Ascending aorta (tissue), 2 donors: ENCODE measurements around the gene BCAP31. TPM values are rescaled to one million over a fixed set of nuclear protein-coding genes. Genes with fewer than 3 reads are reported as not detected.

ENCODE experiments used
- DNase-seq, 2 donors: peaks; one replicate each; pipeline ENCODE4 v3.0.0-alpha.2; 2019; ENCODE audit warnings: low spot score in 2 of 2
- H3K27ac ChIP-seq, 2 donors: fragments of 200-600 bp; sonication (generic); one replicate each; pipeline ENCODE4 v1.5.1; 2016 to 2017; ENCODE audit warnings: mild to moderate bottlenecking in 1 of 2
- H3K27me3 ChIP-seq: fragments of 200-600 bp; sonication (generic); one replicate; pipeline ENCODE4 v1.5.1; 2017
- H3K36me3 ChIP-seq, 2 donors: fragments of 200-600 bp; sonication (generic); one replicate each; pipeline ENCODE4 v1.5.1; 2016
- H3K4me1 ChIP-seq, 2 donors: fragments of 200-600 bp; sonication (generic); one replicate each; pipeline ENCODE4 v1.5.1; 2016 to 2017; ENCODE audit warnings: mild to moderate bottlenecking in 1 of 2
- H3K4me3 ChIP-seq, 2 donors: fragments of 200-600 bp; sonication (generic); one replicate each; pipeline ENCODE4 v1.5.1; 2016 to 2017; ENCODE audit warnings: mild to moderate bottlenecking in 1 of 2
- H3K9me3 ChIP-seq, 2 donors: fragments of 200-600 bp; sonication (generic); one replicate each; pipeline ENCODE4 v1.5.1; 2016
- intact Hi-C: fragments of 100-400 bp; cut with DNase I; formaldehyde crosslinking; loops from one replicate; pipeline ENCODE4 v1.15.1; 2023
- total RNA-seq: library from RNA; depleted of rRNA; stranded (reverse); fragments of >200 nt; gene quantifications from one replicate; pipeline ENCODE4 v1.1.0, GENCODE V29; 2016
- TF ChIP-seq, protein P1 (sequence below), 3 experiments: fragments of 200-600 bp in 2 of 3; fragments of 450-650 bp in 1 of 3; sonication (generic) in 2 of 3; IDR thresholded peaks; one replicate each; pipeline ENCODE4 v1.5.1; 2016 to 2019; ENCODE audit warnings: antibody characterized with exemption in 3 of 3, mild to moderate bottlenecking in 1 of 3, moderate library complexity in 1 of 3

BCAP31 gene
- total RNA-seq, 1 donor from 2014 or later, result 63.0 TPM

DNA sequence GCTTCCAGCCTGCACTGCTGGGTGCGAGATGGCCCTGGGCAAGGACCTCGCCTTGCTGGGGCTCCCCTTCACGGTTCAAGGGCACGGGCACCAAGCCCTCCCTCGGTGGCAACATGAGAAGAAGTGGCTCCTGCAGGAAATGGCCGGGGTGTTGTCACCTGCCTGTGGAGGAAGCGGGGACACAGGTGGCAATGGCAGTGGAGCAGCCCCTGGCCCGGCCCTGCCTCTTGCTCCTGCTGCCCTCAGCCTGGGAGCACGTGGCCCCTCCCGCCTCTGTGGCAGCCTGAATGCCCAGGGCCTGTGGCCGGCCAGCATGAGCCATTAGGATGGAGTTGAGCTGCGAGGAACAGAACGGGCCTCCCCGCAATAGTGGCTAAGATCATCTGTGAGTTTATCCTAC, 17.3 kb upstream of the BCAP31 start:
- H3K4me3 ChIP-seq, result no peak overlapping the region
- H3K27ac ChIP-seq, result no peak overlapping the region
- DNase-seq, result no peak

DNA sequence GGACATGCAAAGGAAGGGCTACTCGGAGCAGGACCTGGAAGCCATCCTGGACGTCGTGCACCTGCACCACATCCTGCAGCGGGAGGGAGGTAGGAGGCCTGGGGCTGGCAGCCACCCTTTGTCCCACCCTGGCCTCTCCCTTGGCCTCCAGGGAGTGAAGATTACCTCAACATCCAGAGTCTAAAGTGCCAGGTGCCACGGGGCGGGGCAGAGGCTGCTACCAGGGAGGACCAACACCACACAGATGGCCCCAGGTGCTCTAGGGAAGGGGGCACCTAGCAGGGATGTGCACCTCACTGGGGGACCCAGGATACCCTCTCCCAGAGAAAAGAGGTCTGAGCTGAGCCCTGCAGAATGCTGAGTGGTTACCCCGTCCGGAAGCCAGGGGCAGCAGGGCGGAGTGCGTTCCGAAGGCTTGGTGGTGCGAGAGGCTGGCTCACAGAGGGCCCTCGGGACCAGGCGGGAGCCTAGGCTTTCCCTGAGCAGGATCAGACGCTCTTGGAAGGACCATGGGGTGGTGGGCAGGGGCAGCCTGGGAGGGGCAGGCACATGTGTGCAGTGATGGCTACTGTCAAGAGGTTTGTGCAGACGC, 16.5 kb upstream of the BCAP31 start:
- DNase-seq, result no peak
- Histone ChIP-seq H3K4me1 (no peaks in the 10 kb centered on the region), H3K36me3 (peaks cover 6 to 18% of the 10 kb centered on the region in 2 donors), H3K27me3 (no peaks in the 10 kb centered on the region), H3K4me3 (no peak overlapping the region), H3K9me3 (no peaks in the 10 kb centered on the region), H3K27ac (no peak overlapping the region)
- TF ChIP-seq, protein P1, sequence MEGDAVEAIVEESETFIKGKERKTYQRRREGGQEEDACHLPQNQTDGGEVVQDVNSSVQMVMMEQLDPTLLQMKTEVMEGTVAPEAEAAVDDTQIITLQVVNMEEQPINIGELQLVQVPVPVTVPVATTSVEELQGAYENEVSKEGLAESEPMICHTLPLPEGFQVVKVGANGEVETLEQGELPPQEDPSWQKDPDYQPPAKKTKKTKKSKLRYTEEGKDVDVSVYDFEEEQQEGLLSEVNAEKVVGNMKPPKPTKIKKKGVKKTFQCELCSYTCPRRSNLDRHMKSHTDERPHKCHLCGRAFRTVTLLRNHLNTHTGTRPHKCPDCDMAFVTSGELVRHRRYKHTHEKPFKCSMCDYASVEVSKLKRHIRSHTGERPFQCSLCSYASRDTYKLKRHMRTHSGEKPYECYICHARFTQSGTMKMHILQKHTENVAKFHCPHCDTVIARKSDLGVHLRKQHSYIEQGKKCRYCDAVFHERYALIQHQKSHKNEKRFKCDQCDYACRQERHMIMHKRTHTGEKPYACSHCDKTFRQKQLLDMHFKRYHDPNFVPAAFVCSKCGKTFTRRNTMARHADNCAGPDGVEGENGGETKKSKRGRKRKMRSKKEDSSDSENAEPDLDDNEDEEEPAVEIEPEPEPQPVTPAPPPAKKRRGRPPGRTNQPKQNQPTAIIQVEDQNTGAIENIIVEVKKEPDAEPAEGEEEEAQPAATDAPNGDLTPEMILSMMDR (IDR thresholded peaks at IDR 0.05), result no peak
- intact Hi-C loops, result no loop called here

More for the DNA sequence above, 17.3 kb upstream of the BCAP31 start:
- Histone ChIP-seq H3K27me3 (no peaks in the 10 kb centered on the region), H3K36me3 (peaks cover 2 to 12% of the 10 kb centered on the region in 2 donors), H3K4me1 (no peaks in the 10 kb centered on the region), H3K9me3 (no peaks in the 10 kb centered on the region)
- intact Hi-C loops, result no loop called here
- TF ChIP-seq, protein P1 (IDR thresholded peaks at IDR 0.05), result no peak

DNA sequence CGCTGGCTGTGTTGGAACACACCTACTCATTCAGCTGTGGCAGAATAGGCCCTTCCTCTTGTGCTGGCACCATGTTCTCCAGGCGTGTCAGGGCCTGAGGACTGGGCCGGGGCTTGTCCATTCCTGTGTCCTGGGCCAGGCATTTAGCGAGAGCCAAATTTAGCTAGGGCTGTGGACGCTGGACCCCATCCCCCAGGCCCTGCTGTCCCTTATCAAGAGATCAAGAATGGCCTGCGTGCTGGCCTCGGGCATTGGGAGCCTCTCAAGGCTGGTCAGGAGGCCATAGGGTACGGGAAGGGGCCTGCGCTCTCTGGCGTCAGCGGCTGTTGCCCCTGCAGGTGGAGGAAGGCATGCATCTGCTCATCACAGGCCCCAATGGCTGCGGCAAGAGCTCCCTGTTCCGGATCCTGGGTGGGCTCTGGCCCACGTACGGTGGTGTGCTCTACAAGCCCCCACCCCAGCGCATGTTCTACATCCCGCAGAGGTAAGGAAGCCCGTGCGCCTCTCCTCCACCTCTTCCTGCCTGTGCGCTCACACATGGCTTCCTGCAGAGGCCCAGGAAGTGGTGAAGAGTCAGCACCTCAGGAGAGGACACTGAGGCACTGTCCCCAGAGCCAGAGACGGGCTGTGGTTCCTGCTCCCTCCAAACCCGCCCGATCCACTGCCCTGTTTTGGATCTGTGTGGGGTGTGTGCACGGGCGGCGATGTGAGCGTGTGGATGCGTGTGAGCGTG, 15.7 kb upstream of the BCAP31 start:
- TF ChIP-seq, protein P1 (IDR thresholded peaks at IDR 0.05), result no peak
- H3K36me3 ChIP-seq, result peaks cover 6 to 18% of the 10 kb centered on the region in 2 donors

GRCh38 chrX:153738056-153738605, 13.9 kb upstream of the BCAP31 start:
- peaks cover 6 to 18% of the 10 kb centered on the region in 2 donors for H3K36me3 ChIP-seq
- intact Hi-C loops, result no loop called here
- DNase-seq, result no peak
- no peaks in the 10 kb centered on the region for H3K9me3 ChIP-seq
- H3K4me3 ChIP-seq, result no peak overlapping the region
- TF ChIP-seq, protein P1 (IDR thresholded peaks at IDR 0.05), result no peak
- H3K4me1 ChIP-seq, result no peaks in the 10 kb centered on the region
- H3K27ac ChIP-seq, result no peak overlapping the region
- H3K27me3 ChIP-seq, result no peaks in the 10 kb centered on the region

More for the DNA sequence above, 15.7 kb upstream of the BCAP31 start:
- intact Hi-C loops, result no loop called here
- Histone ChIP-seq H3K27me3 (no peaks in the 10 kb centered on the region), H3K27ac (no peak overlapping the region), H3K4me1 (no peaks in the 10 kb centered on the region), H3K9me3 (no peaks in the 10 kb centered on the region), H3K4me3 (no peak overlapping the region)
- no peak for DNase-seq

GRCh38 chrX:153736871-153737441, 12.8 kb upstream of the BCAP31 start:
- no peak for DNase-seq
- no peak overlapping the region for H3K4me3 ChIP-seq
- TF ChIP-seq, protein P1 (IDR thresholded peaks at IDR 0.05), result no peak
- H3K4me1 ChIP-seq, result no peaks in the 10 kb centered on the region
- H3K27me3 ChIP-seq, result no peaks in the 10 kb centered on the region
- no peaks in the 10 kb centered on the region for H3K9me3 ChIP-seq
- H3K27ac ChIP-seq, result no peak overlapping the region
- H3K36me3 ChIP-seq, result peaks cover 6 to 18% of the 10 kb centered on the region in 2 donors
- intact Hi-C loops, result no loop called here
